Suppressor macrophage (primary cell): ENCODE data around the gene LRP4.
"Not testable (repeated sequence)": the region's sequence is repeated elsewhere in the genome, so short reads cannot be mapped to it uniquely, and the experiment has no call there.

Experiments used
- DNase-seq, 4 experiments: peaks; one replicate each; pipeline ENCODE4 v3.0.0-alpha.2; 2020 to 2022
- total RNA-seq, 17 experiments: gene quantifications; one replicate each; lab custom pipeline; 2026; ENCODE audit warnings: mixed read lengths in 6 of 17, inconsistent platforms in 3 of 17; lab: John Stamatoyannopoulos, UW

LRP4 gene
- 0.09 to 5.6 (median 0.60) reads per million in 17 experiments for total RNA-seq

- peak in 3 of 4 experiments; percentile 10 to 58 (median 46) for DNase-seq
Measured at GRCh38 chr11:46918083-46918787, at the start of gene LRP4. Gene LRP4 (minus strand): TSS chr11:46918550. CDS start chr11:46918379, 171 bp downstream.

- no peak for DNase-seq
Measured at GRCh38 chr11:46967962-46968361, 49.6 kb upstream of the LRP4 start.

- DNase-seq: no peak
Measured at GRCh38 chr11:46966773-46967172, 48.4 kb upstream of the LRP4 start.

- no peak for DNase-seq
Measured at GRCh38 chr11:46963844-46964243, 45.5 kb upstream of the LRP4 start.

GRCh38 chr11:46961886-46962285 lies 43.5 kb upstream of the LRP4 start:
- DNase-seq: peak; percentile 28 to 53 (median 41)

GRCh38 chr11:46961041-46961440 lies 42.7 kb upstream of the LRP4 start:
- no peak for DNase-seq

- no peak for DNase-seq
Measured at GRCh38 chr11:46958777-46959176, 40.4 kb upstream of the LRP4 start.

GRCh38 chr11:46953093-46953492 lies 34.7 kb upstream of the LRP4 start:
- no peak for DNase-seq

GRCh38 chr11:46952553-46952952 lies 34.2 kb upstream of the LRP4 start:
- no peak for DNase-seq

- no peak for DNase-seq
Measured at GRCh38 chr11:46951864-46952263, 33.5 kb upstream of the LRP4 start.

- DNase-seq: no peak
Measured at GRCh38 chr11:46949297-46949696, 30.9 kb upstream of the LRP4 start.

- DNase-seq: peak in 3 of 4 experiments; percentile 4 to 39 (median 27)
Measured at GRCh38 chr11:46948378-46949131, 30.2 kb upstream of the LRP4 start.

GRCh38 chr11:46947399-46948077 lies 29.2 kb upstream of the LRP4 start:
- DNase-seq: no peak

- no peak for DNase-seq
Measured at GRCh38 chr11:46944356-46945075, 26.2 kb upstream of the LRP4 start.

- DNase-seq: no peak
Measured at GRCh38 chr11:46942172-46942571, 23.8 kb upstream of the LRP4 start.

GRCh38 chr11:46936138-46937110 lies 18.1 kb upstream of the LRP4 start, which contains the start of gene CSTPP1:
Gene CSTPP1 (plus strand): TSS chr11:46936761. CDS start chr11:46936806, 45 bp downstream.
- peak; percentile 95 to 97 (median 96) for DNase-seq

GRCh38 chr11:46930089-46930488 lies 11.7 kb upstream of the LRP4 start:
- DNase-seq: peak in 3 of 4 experiments; percentile 14 to 49 (median 32)

- not testable (repeated sequence) for DNase-seq
Measured at GRCh38 chr11:46928701-46929100, 10.4 kb upstream of the LRP4 start.

- DNase-seq: not testable (repeated sequence)
Measured at GRCh38 chr11:46927928-46928327, 9.6 kb upstream of the LRP4 start.

- no peak for DNase-seq
Measured at GRCh38 chr11:46920755-46921154, 2.4 kb upstream of the LRP4 start.
